Transverse colon (tissue), 4 donors: ENCODE data around the gene PLK1. TPM values are rescaled to one million over a fixed set of nuclear protein-coding genes. Genes with fewer than 3 reads are reported as not detected.

Source experiments
- DNase-seq: peaks from one replicate; pipeline ENCODE4 v3.0.0-alpha.2; 2019
- H3K27ac ChIP-seq, 4 donors: fragments of 200-600 bp; sonication (generic); 2 replicates each; pipeline ENCODE4 v1.5.1; 2016 to 2018; ENCODE audit warnings: inconsistent platforms in 4 of 4
- H3K27me3 ChIP-seq: fragments of 200-600 bp; sonication (generic); 2 replicates; pipeline ENCODE4 v1.5.1; 2017; ENCODE audit warnings: inconsistent platforms
- H3K36me3 ChIP-seq, 4 donors: fragments of 200-600 bp; sonication (generic); 2 replicates each; pipeline ENCODE4 v1.5.1; 2017 to 2019; ENCODE audit warnings: inconsistent platforms in 4 of 4
- H3K4me1 ChIP-seq, 4 donors: fragments of 200-600 bp; sonication (generic); 2 replicates each; pipeline ENCODE4 v1.5.1; 2017 to 2020; ENCODE audit warnings: inconsistent platforms in 4 of 4
- H3K4me3 ChIP-seq, 4 donors: fragments of 200-600 bp; sonication (generic); 1 replicate in 1 of 4; 2 replicates in 3 of 4; pipeline versions ENCODE4 v1.5.1 to v1.6.1; 2017 to 2019; ENCODE audit warnings: inconsistent platforms in 4 of 4
- H3K9me3 ChIP-seq, 2 donors: fragments of 200-600 bp; sonication (generic); 2 replicates each; pipeline ENCODE4 v1.5.1; 2017 to 2019; ENCODE audit warnings: inconsistent platforms in 2 of 2
- EP300 ChIP-seq: sonication (generic); formaldehyde crosslinking; IDR thresholded peaks from one replicate; pipeline ENCODE4 v1.6.1; 2017; ENCODE audit warnings: antibody characterized with exemption, low read depth
- POLR2A ChIP-seq: fragments of 450-650 bp; IDR thresholded peaks from one replicate; pipeline ENCODE4 v1.6.1; 2016; ENCODE audit warnings: antibody characterized with exemption, mild to moderate bottlenecking, moderate library complexity
- POLR2AphosphoS5 ChIP-seq, 3 donors: sonication (generic); formaldehyde crosslinking; IDR thresholded peaks; one replicate each; pipeline ENCODE4 v1.6.1; 2016; ENCODE audit warnings: antibody characterized with exemption in 3 of 3
- WGBS, 2 donors: methylation state at CpG; one replicate each; pipeline ENCODE4 v1.1.5; 2018; ENCODE audit warnings: low coverage in 1 of 2; 5-methylcytosine and 5-hydroxymethylcytosine counted together
- in situ Hi-C, 4 donors: fragments of 200-750 bp; cut with MboI; loops; one replicate each; pipeline versions ENCODE4 v1.15.0 to v1.15.1; 2017; ENCODE audit warnings: low sequenced_read_pairs in 3 of 4, low pct_ligation_motif_present in 1 of 4, low pct_unique_long_range_greater_than_20kb in 1 of 4
- intact Hi-C: fragments of 100-400 bp; cut with DNase I; formaldehyde crosslinking; loops from one replicate; pipeline ENCODE4 v1.15.1; 2023; ENCODE audit warnings: low total_unique reads
- total RNA-seq, 4 donors: library from RNA; depleted of rRNA; stranded (reverse); fragments of >200 nt; gene quantifications; one replicate each; pipeline ENCODE4 v1.1.0, GENCODE V29; 2016
- TF ChIP-seq, protein P1 (sequence below), 5 experiments: fragments of 200-600 bp in 3 of 5; fragments of 450-650 bp in 2 of 5; sonication (generic) in 3 of 5; IDR thresholded peaks; 1 replicate in 2 of 5; 2 replicates in 3 of 5; pipeline ENCODE4 v1.5.1; 2016 to 2017; ENCODE audit warnings: antibody characterized with exemption in 5 of 5, inconsistent platforms in 3 of 5, mild to moderate bottlenecking in 2 of 5, moderate library complexity in 1 of 5

The PLK1 gene
- total RNA-seq, 4 donors from 2014 or later = 1.5 to 20.1 (median 4.3) TPM

DNA sequence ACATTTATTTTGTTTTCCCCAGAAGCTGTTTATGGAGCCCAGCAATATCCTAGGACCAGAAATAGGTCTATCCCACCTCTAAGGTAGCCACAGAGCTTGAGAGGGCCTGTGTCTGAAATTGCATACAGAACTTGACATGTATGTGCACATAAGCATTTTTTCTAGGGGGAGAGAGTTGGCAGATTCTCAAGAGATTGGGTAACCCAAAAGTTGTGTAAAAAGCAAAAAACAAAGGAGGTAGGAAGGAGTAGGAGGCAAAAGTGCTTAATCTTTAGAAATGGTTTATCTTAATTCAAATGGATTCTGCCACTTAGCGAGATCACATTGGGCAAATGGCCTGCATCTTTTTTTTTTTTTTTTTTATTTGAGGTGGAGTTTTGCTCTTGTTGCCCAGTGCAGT lies 3.5 kb downstream of the PLK1 start:
- no peak for DNase-seq
- TF ChIP-seq POLR2A (no peak), POLR2AphosphoS5 (IDR thresholded peaks at IDR 0.05) (no peak), EP300 (no peak)
- TF ChIP-seq, protein P1, sequence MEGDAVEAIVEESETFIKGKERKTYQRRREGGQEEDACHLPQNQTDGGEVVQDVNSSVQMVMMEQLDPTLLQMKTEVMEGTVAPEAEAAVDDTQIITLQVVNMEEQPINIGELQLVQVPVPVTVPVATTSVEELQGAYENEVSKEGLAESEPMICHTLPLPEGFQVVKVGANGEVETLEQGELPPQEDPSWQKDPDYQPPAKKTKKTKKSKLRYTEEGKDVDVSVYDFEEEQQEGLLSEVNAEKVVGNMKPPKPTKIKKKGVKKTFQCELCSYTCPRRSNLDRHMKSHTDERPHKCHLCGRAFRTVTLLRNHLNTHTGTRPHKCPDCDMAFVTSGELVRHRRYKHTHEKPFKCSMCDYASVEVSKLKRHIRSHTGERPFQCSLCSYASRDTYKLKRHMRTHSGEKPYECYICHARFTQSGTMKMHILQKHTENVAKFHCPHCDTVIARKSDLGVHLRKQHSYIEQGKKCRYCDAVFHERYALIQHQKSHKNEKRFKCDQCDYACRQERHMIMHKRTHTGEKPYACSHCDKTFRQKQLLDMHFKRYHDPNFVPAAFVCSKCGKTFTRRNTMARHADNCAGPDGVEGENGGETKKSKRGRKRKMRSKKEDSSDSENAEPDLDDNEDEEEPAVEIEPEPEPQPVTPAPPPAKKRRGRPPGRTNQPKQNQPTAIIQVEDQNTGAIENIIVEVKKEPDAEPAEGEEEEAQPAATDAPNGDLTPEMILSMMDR (IDR thresholded peaks at IDR 0.05) = no peak
- no peaks in the 10 kb centered on the region for H3K9me3 ChIP-seq
- WGBS, 2 donors = 84 to 89% methylated on average over 1 of the region's 1 CpG
- H3K36me3 ChIP-seq = peaks cover 0 to 16% (median 4%) of the 10 kb centered on the region in 4 donors
- H3K27me3 ChIP-seq = no peaks in the 10 kb centered on the region
- H3K27ac ChIP-seq = no peak overlapping the region
- in situ Hi-C loops (no loop called here), intact Hi-C loops (no loop called here)
- no peak overlapping the region for H3K4me3 ChIP-seq
- peaks cover 3 to 28% (median 21%) of the 10 kb centered on the region in 4 donors for H3K4me1 ChIP-seq

DNA sequence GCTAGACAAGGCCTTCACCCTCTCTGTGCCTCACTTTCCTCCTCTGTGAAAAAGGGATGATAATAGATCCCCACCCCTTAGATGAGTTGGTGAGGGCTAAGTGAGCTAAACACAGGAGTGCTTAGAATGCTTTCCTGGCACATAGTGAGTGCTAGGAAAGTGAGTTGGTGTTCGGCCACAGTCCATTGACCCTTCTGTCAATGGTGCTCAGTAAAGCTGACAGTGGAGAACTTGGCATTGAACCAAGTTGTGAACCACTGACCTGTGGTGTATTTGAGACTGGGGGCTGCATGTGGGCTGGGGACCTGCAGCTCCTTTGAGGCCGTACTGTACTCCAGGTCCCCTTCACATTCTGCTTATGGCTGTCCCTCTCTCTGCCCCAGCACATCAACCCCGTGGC lies 4.8 kb downstream of the PLK1 start:
- DNase-seq = no peak
- H3K27ac ChIP-seq = no peak overlapping the region
- no peaks in the 10 kb centered on the region for H3K27me3 ChIP-seq
- H3K36me3 ChIP-seq = peaks cover 0 to 19% (median 6%) of the 10 kb centered on the region in 4 donors
- no peak overlapping the region for H3K4me3 ChIP-seq
- WGBS, 2 donors = 87 to 89% methylated on average over 3 of the region's 3 CpGs
- intact Hi-C loops = no loop called here
- TF ChIP-seq, protein P1 (IDR thresholded peaks at IDR 0.05) = no peak
- no peak for TF ChIP-seq POLR2A
- TF ChIP-seq POLR2AphosphoS5 (IDR thresholded peaks at IDR 0.05) = no peak
- TF ChIP-seq EP300 = no peak
- H3K4me1 ChIP-seq = peaks cover 3 to 15% (median 10%) of the 10 kb centered on the region in 4 donors
- H3K9me3 ChIP-seq = no peaks in the 10 kb centered on the region
- in situ Hi-C loops = no loop called here

GRCh38 chr16:23687034-23687808 lies 8.5 kb downstream of the PLK1 start:
- in situ Hi-C loops (no loop called here), intact Hi-C loops (no loop called here)

DNA sequence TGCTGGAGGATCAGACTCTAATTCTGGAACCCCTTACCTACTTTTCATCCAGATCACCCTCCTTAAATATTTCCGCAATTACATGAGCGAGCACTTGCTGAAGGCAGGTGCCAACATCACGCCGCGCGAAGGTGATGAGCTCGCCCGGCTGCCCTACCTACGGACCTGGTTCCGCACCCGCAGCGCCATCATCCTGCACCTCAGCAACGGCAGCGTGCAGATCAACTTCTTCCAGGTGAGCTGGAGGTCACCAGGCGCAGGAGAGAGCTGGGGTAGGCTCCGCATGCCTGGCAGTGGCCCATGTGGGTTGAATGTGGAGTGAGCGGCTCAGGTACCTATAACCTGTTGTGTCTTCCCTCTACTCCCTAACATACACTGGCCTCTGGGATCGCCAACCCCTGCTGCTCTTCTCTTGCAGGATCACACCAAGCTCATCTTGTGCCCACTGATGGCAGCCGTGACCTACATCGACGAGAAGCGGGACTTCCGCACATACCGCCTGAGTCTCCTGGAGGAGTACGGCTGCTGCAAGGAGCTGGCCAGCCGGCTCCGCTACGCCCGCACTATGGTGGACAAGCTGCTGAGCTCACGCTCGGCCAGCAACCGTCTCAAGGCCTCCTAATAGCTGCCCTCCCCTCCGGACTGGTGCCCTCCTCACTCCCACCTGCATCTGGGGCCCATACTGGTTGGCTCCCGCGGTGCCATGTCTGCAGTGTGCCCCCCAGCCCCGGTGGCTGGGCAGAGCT lies 10.9 kb downstream of the PLK1 start:
- H3K27ac ChIP-seq = no peak overlapping the region
- intact Hi-C loops (no loop called here), in situ Hi-C loops (no loop called here)
- H3K27me3 ChIP-seq = no peaks in the 10 kb centered on the region
- DNase-seq = no peak
- TF ChIP-seq, protein P1 (IDR thresholded peaks at IDR 0.05) = no peak
- TF ChIP-seq POLR2AphosphoS5 (IDR thresholded peaks at IDR 0.05) = no peak
- TF ChIP-seq EP300 = no peak
- no peak for TF ChIP-seq POLR2A
- peaks cover 0 to 37% (median 14%) of the 10 kb centered on the region in 4 donors for H3K36me3 ChIP-seq
- WGBS, 2 donors = 95 to 100% methylated on average over 1 to 35 of the region's 36 CpGs
- H3K9me3 ChIP-seq = no peaks in the 10 kb centered on the region
- H3K4me1 ChIP-seq = no peaks in the 10 kb centered on the region
- no peak overlapping the region for H3K4me3 ChIP-seq

More at GRCh38 chr16:23687034-23687808, 8.5 kb downstream of the PLK1 start:
- DNase-seq = no peak
- Histone ChIP-seq H3K9me3 (no peaks in the 10 kb centered on the region), H3K4me1 (no peaks in the 10 kb centered on the region), H3K4me3 (no peak overlapping the region), H3K27me3 (no peaks in the 10 kb centered on the region), H3K36me3 (peaks cover 0 to 44% (median 14%) of the 10 kb centered on the region in 4 donors), H3K27ac (no peak overlapping the region)
- TF ChIP-seq POLR2A = no peak
- TF ChIP-seq EP300 = no peak
- TF ChIP-seq, protein P1 (IDR thresholded peaks at IDR 0.05) = no peak
- TF ChIP-seq POLR2AphosphoS5 (IDR thresholded peaks at IDR 0.05) = no peak
- 90 to 92% methylated on average over 8 to 16 of the region's 16 CpGs for WGBS, 2 donors
